ENCODE measurements around the gene HS3ST1. TPM values are rescaled to one million over a fixed set of nuclear protein-coding genes. Genes with fewer than 3 reads are reported as not detected.

HS3ST1 gene
- total RNA-seq, 2 experiments from 2014 or later, result not detected

DNA sequence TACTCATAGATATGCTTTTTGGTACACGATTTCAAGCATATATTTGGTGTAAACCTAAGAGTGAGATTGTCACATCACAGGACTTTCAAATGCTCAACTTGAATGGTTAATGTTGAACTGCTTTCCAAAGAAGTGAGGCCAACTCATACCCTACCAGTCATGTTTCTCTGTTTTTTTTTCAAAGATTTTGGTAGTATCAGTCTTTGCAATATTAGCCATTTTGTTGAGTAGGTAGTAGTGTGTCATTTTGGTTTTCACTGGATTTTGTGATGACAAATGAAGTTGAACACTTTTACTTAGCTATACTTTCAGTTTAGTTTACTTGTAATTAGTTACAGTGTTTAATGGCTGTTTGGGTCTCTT, 12.5 kb upstream of the HS3ST1 start:
- no peak for DNase-seq
- ChIA-PET CTCF (no interaction called here), POLR2A (no interaction called here)
- H3K4me1 Mint-ChIP-seq (ENCODE audit: low read depth), result peaks cover 5% of the 10 kb centered on the region
- no peak overlapping the region for H3K27ac Mint-ChIP-seq
- TF ChIP-seq CTCF (IDR thresholded peaks at IDR 0.05), result no peak
- H3K9me3 Mint-ChIP-seq, result no peaks in the 10 kb centered on the region
- ATAC-seq, result no peak
- H3K4me3 Mint-ChIP-seq, result no peak overlapping the region
- no peaks in the 10 kb centered on the region for H3K36me3 Mint-ChIP-seq (ENCODE audit: low read depth)
- H3K27me3 Mint-ChIP-seq, result no peaks in the 10 kb centered on the region
- intact Hi-C loops (cut with micrococcal nuclease), result no loop called here

GRCh38 chr4:11440481-11441193, 11.9 kb upstream of the HS3ST1 start:
- H3K4me1 Mint-ChIP-seq (ENCODE audit: low read depth), result peaks cover 5% of the 10 kb centered on the region
- ATAC-seq (no peak), DNase-seq (no peak)
- ChIA-PET CTCF (no interaction called here), POLR2A (no interaction called here)
- H3K27me3 Mint-ChIP-seq, result no peaks in the 10 kb centered on the region
- no peaks in the 10 kb centered on the region for H3K9me3 Mint-ChIP-seq
- intact Hi-C loops (cut with micrococcal nuclease), result no loop called here
- H3K27ac Mint-ChIP-seq, result no peak overlapping the region
- no peaks in the 10 kb centered on the region for H3K36me3 Mint-ChIP-seq (ENCODE audit: low read depth)
- no peak for TF ChIP-seq CTCF (IDR thresholded peaks at IDR 0.05)
- no peak overlapping the region for H3K4me3 Mint-ChIP-seq

DNA sequence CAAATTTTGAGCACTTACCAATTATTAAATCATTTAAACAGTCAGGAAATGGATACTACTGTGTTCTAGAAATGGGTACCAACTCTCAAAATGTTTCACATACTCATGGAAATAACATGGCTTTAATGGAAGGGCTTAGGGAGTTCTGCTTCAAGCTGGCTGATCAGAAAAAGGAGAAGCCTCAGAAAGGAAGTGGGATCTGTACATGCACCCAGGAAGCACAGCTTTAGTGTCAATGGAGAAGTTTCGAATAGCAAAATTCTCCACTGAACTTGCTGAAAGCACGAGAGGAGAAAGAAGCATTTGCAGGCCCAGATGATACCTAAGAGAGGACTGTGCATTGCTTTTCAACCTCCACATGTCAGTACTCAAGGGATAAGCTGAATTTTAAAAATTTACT, 11.1 kb upstream of the HS3ST1 start:
- no peak for DNase-seq
- Mint-ChIP-seq H3K27me3 (no peaks in the 10 kb centered on the region), H3K4me3 (no peak overlapping the region), H3K4me1 (ENCODE audit: low read depth) (peaks cover 5% of the 10 kb centered on the region), H3K36me3 (ENCODE audit: low read depth) (no peaks in the 10 kb centered on the region), H3K27ac (no peak overlapping the region), H3K9me3 (no peaks in the 10 kb centered on the region)
- no peak for ATAC-seq
- ChIA-PET POLR2A (no interaction called here), CTCF (no interaction called here)
- intact Hi-C loops (cut with micrococcal nuclease), result no loop called here
- no peak for TF ChIP-seq CTCF (IDR thresholded peaks at IDR 0.05)

- Mint-ChIP-seq H3K9me3 (no peaks in the 10 kb centered on the region), H3K4me1 (ENCODE audit: low read depth) (peaks cover 5% of the 10 kb centered on the region), H3K27me3 (no peaks in the 10 kb centered on the region), H3K36me3 (ENCODE audit: low read depth) (no peaks in the 10 kb centered on the region), H3K27ac (no peak overlapping the region), H3K4me3 (no peak overlapping the region)
- DNase-seq, result no peak
- no peak for ATAC-seq
- TF ChIP-seq CTCF (IDR thresholded peaks at IDR 0.05), result no peak
- intact Hi-C loops (cut with micrococcal nuclease), result no loop called here
- ChIA-PET POLR2A (no interaction called here), CTCF (no interaction called here)
Observed at GRCh38 chr4:11438647-11439046, 10.0 kb upstream of the HS3ST1 start.

DNA sequence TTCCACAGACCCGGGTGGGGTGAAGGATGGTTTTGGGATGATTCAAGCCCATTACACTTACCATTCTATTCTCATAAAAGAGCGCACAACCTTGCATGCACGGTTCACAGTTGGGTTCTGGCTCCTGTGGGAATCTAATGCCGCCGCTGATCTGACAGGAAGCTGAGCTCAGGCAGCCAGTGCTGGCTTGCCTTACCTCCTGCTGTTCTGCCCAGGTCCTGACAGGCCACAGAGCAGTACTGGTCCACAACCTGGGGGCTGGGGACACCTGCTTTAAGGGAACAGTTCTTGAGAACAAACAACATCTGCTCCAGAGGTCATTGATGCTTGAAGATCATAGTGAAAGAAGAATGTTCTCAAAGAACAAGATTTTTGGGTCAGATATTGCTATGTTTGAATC, 8.0 kb upstream of the HS3ST1 start:
- H3K9me3 Mint-ChIP-seq, result no peaks in the 10 kb centered on the region
- no peak for TF ChIP-seq CTCF (IDR thresholded peaks at IDR 0.05)
- no peaks in the 10 kb centered on the region for H3K4me1 Mint-ChIP-seq (ENCODE audit: low read depth)
- peaks cover 4% of the 10 kb centered on the region for H3K27me3 Mint-ChIP-seq
- ChIA-PET POLR2A (no interaction called here), CTCF (interaction anchor here (1.4 kb wide), 1 partner anchor 8 kb away, joined by 4 read pairs; no protein-coding TSS in a partner anchor)
- no peak for ATAC-seq
- H3K4me3 Mint-ChIP-seq, result no peak overlapping the region
- intact Hi-C loops (cut with micrococcal nuclease), result no loop called here
- no peak for DNase-seq
- H3K36me3 Mint-ChIP-seq (ENCODE audit: low read depth), result no peaks in the 10 kb centered on the region
- H3K27ac Mint-ChIP-seq, result no peak overlapping the region

All from activated CD8-positive, alpha-beta T cell treated with anti-CD3 and anti-CD28 coated beads for 36 hours (primary cell).